HepG2 (cell line): ENCODE measurements around the gene PCOLCE2. TPM values are rescaled to one million over a fixed set of nuclear protein-coding genes. Genes with fewer than 3 reads are reported as not detected.
A peak's percentile ranks its signal among the peaks of the same experiment; 100 is the strongest.

Source experiments
- ARID5B ChIP-seq: IDR thresholded peaks from 2 replicates; pipeline ENCODE4 v1.4.0; 2020; ENCODE audit warnings: mild to moderate bottlenecking, missing genetic modification reagents
- CTCF ChIP-seq: sonication (generic); formaldehyde crosslinking; IDR thresholded peaks from 2 replicates; pipeline ENCODE4 v1.5.0; 2020; ENCODE audit warnings: mild to moderate bottlenecking, missing genetic modification reagents, moderate library complexity
- FOXA3 ChIP-seq: IDR thresholded peaks from 2 replicates; pipeline ENCODE4 v1.6.1; 2016; ENCODE audit warnings: missing genetic modification reagents, missing compliant biosample characterization
- HOXA3 ChIP-seq: sonication (generic); formaldehyde crosslinking; IDR thresholded peaks from 2 replicates; pipeline ENCODE4 v1.5.0; 2020; ENCODE audit warnings: missing genetic modification reagents
- KDM2A ChIP-seq: sonication (generic); formaldehyde crosslinking; IDR thresholded peaks from 2 replicates; pipeline ENCODE4 v1.4.0; 2020; ENCODE audit warnings: low read depth, missing genetic modification reagents, borderline replicate concordance
- KLF16 ChIP-seq, 2 experiments: sonication (generic) in 1 of 2; formaldehyde crosslinking in 1 of 2; IDR thresholded peaks; 2 replicates each; pipeline versions ENCODE4 v1.6.1 to v1.8.0; 2016 to 2023; ENCODE audit warnings: missing genetic modification reagents in 2 of 2, missing compliant biosample characterization in 1 of 2
- KMT2A ChIP-seq: sonication (generic); formaldehyde crosslinking; IDR thresholded peaks from 2 replicates; pipeline ENCODE4 v1.4.0; 2020; ENCODE audit warnings: missing genetic modification reagents
- KMT2B ChIP-seq: IDR thresholded peaks from 2 replicates; pipeline ENCODE4 v1.6.1; 2016; ENCODE audit warnings: missing genetic modification reagents, missing compliant biosample characterization
- MIER3 ChIP-seq: IDR thresholded peaks from 2 replicates; pipeline ENCODE4 v1.6.1; 2016; ENCODE audit warnings: missing compliant biosample characterization, borderline replicate concordance
- MLXIP ChIP-seq: sonication (generic); formaldehyde crosslinking; IDR thresholded peaks from 2 replicates; pipeline ENCODE4 v1.9.0; 2021; ENCODE audit warnings: missing genetic modification reagents, borderline replicate concordance
- POGZ ChIP-seq: sonication (generic); formaldehyde crosslinking; IDR thresholded peaks from 2 replicates; pipeline ENCODE4 v1.4.0; 2020; ENCODE audit warnings: mild to moderate bottlenecking, missing genetic modification reagents
- PPARG ChIP-seq: conservative IDR thresholded peaks from 2 replicates; pipeline ENCODE4 v1.6.1; 2016; ENCODE audit warnings: missing biosample characterization, missing genetic modification reagents
- SMC3 ChIP-seq: IDR thresholded peaks from 2 replicates; pipeline ENCODE4 v1.6.1; 2011; ENCODE audit warnings: low read length, improper control_type of control experiment
- ZNF44 ChIP-seq: sonication (generic); formaldehyde crosslinking; IDR thresholded peaks from 2 replicates; pipeline ENCODE4 v1.5.1; 2020; ENCODE audit warnings: mild to moderate bottlenecking, missing genetic modification reagents
- ZNF556 ChIP-seq: sonication (generic); formaldehyde crosslinking; IDR thresholded peaks from 2 replicates; pipeline ENCODE4 v1.4.0; 2020; ENCODE audit warnings: mild to moderate bottlenecking, missing genetic modification reagents, borderline replicate concordance
- ZNF570 ChIP-seq: sonication (generic); formaldehyde crosslinking; IDR thresholded peaks from 2 replicates; pipeline ENCODE4 v1.4.0; 2020; ENCODE audit warnings: mild to moderate bottlenecking, missing genetic modification reagents, borderline replicate concordance
- ZNF572 ChIP-seq: sonication (generic); formaldehyde crosslinking; IDR thresholded peaks from 2 replicates; pipeline ENCODE4 v1.5.1; 2020; ENCODE audit warnings: mild to moderate bottlenecking, missing genetic modification reagents
- ZNF619 ChIP-seq: sonication (generic); formaldehyde crosslinking; IDR thresholded peaks from 2 replicates; pipeline ENCODE4 v1.4.0; 2020; ENCODE audit warnings: mild to moderate bottlenecking, missing genetic modification reagents
- ZNF672 ChIP-seq: sonication (generic); formaldehyde crosslinking; IDR thresholded peaks from 2 replicates; pipeline ENCODE4 v1.8.1; 2022; ENCODE audit warnings: missing genetic modification reagents
- ZNF776 ChIP-seq: sonication (generic); formaldehyde crosslinking; IDR thresholded peaks from 2 replicates; pipeline ENCODE4 v1.4.0; 2020; ENCODE audit warnings: mild to moderate bottlenecking, missing genetic modification reagents
- polyA plus RNA-seq, 8 experiments: library from polyadenylated mRNA; depleted of rRNA in 3 of 8; stranded (reverse) in 7 of 8; unstranded in 1 of 8; fragments of >200 nt; fragmentation: Illumina TruSeq in 4 of 8; extraction: Trizol in 4 of 8; gene quantifications; 2 replicates each; pipeline versions ENCODE4 v1.2.1 to v1.2.3, GENCODE V29; 2011 to 2016; ENCODE audit warnings: low read depth in 4 of 8, missing spikeins in 1 of 8, mixed read lengths in 1 of 8; ENCODE audit not compliant: insufficient read depth in 1 of 8
- total RNA-seq, 5 experiments: library from RNA; depleted of rRNA; stranded (reverse); fragments of >200 nt; fragmentation: Illumina TruSeq; extraction: Trizol; gene quantifications; 2 replicates each; pipeline ENCODE4 v1.2.3, GENCODE V29; 2016; ENCODE audit warnings: low read depth in 1 of 5

Gene PCOLCE2
- total and polyA plus RNA-seq, 2 of the 13 experiments (the other 11 are each of a cell fraction or from before 2014, with no cell fraction given) = 0.71 to 2.0 TPM

GRCh38 chr3:142828703-142829305 is 60.1 kb downstream of the PCOLCE2 start (continued):
- TF ChIP-seq ZNF619 (CRISPR knock-in tag) (0 out of 2 replicates have a peak, but pooled peaks have one; percentile 59), KMT2B (CRISPR knock-in tag) (peak; percentile 26; the same call in 1 of the 2 replicates), KDM2A (CRISPR knock-in tag) (peak; percentile 61), PPARG (peak; percentile 52; the same call in 1 of the 2 replicates), CTCF (CRISPR knock-in tag) (peak; percentile 98), FOXA3 (CRISPR knock-in tag) (peak; percentile 40; the same call in 1 of the 2 replicates), MIER3 (CRISPR knock-in tag) (0 out of 2 replicates have a peak, but pooled peaks have one; percentile 65), ZNF570 (no peak), ZNF44 (CRISPR knock-in tag) (0 out of 2 replicates have a peak, but pooled peaks have one; percentile 41), SMC3 (peak; percentile 98), KMT2A (CRISPR knock-in tag) (0 out of 2 replicates have a peak, but pooled peaks have one; percentile 35), ZNF776 (CRISPR knock-in tag) (no peak), HOXA3 (peak; percentile 40; the same call in 1 of the 2 replicates), ZNF672 (CRISPR knock-in tag) (no peak), ZNF556 (CRISPR knock-in tag) (peak; percentile 31; the same call in 1 of the 2 replicates), POGZ (CRISPR knock-in tag) (peak; percentile 25; the same call in 1 of the 2 replicates), ARID5B (CRISPR knock-in tag) (peak; percentile 56), ZNF572 (0 out of 2 replicates have a peak, but pooled peaks have one; percentile 25), MLXIP (CRISPR knock-in tag) (no peak), KLF16 (CRISPR knock-in tag; IDR thresholded peaks at IDR 0.05) (0 out of 4 replicates have a peak, but pooled peaks of 1 of the 2 experiments have one; percentile 24)
